NCI-H2081 treated with DMSO at 0.1 percent for 48 hours (cell line): ENCODE results near the gene TNFRSF8.

Experiments used
- DNase-seq: peaks from one replicate; lab custom pipeline; 2025; lab: John Stamatoyannopoulos, UW

TNFRSF8 gene

GRCh38 chr1:12060500-12060899, 2.6 kb upstream of the TNFRSF8 start:
- DNase-seq, result no peak

GRCh38 chr1:12064073-12064969, 1.2 kb downstream of the TNFRSF8 start:
- no peak for DNase-seq

- DNase-seq, result no peak
These were observed 2.8 kb downstream of the TNFRSF8 start for GRCh38 chr1:12065872-12066271.

- DNase-seq, result no peak
These were observed 5.1 kb downstream of the TNFRSF8 start for GRCh38 chr1:12067900-12068821.

- DNase-seq, result no peak
These were observed 6.6 kb downstream of the TNFRSF8 start for GRCh38 chr1:12069623-12070244.

GRCh38 chr1:12071892-12072291, 8.8 kb downstream of the TNFRSF8 start:
- no peak for DNase-seq

GRCh38 chr1:12072741-12073140, 9.6 kb downstream of the TNFRSF8 start:
- DNase-seq, result no peak

- DNase-seq, result no peak
These were observed 10.7 kb downstream of the TNFRSF8 start for GRCh38 chr1:12073796-12074195.

GRCh38 chr1:12075195-12076114, 12.4 kb downstream of the TNFRSF8 start:
- DNase-seq, result no peak

- no peak for DNase-seq
These were observed 13.4 kb downstream of the TNFRSF8 start for GRCh38 chr1:12076425-12077005.

- no peak for DNase-seq
These were observed 15.5 kb downstream of the TNFRSF8 start for GRCh38 chr1:12078575-12078937.

- no peak for DNase-seq
These were observed 16.1 kb downstream of the TNFRSF8 start for GRCh38 chr1:12078938-12079861.

GRCh38 chr1:12080156-12080555, 17.1 kb downstream of the TNFRSF8 start:
- no peak for DNase-seq

GRCh38 chr1:12080773-12081556, 17.9 kb downstream of the TNFRSF8 start:
- DNase-seq, result no peak

- DNase-seq, result no peak
These were observed 18.7 kb downstream of the TNFRSF8 start for GRCh38 chr1:12081648-12082396.

- no peak for DNase-seq
These were observed 19.9 kb downstream of the TNFRSF8 start for GRCh38 chr1:12082988-12083387.

- DNase-seq, result no peak
These were observed 20.7 kb downstream of the TNFRSF8 start for GRCh38 chr1:12083766-12084165.

- no peak for DNase-seq
These were observed 22.6 kb downstream of the TNFRSF8 start for GRCh38 chr1:12085643-12086260.
